WTC11 (cell line): ENCODE measurements around the gene SEMA3F.

Experiments
- ATF6 ChIP-seq: sonication (generic); formaldehyde crosslinking; IDR thresholded peaks from 2 replicates; pipeline ENCODE4 v1.8.1; 2023; ENCODE audit warnings: mild to moderate bottlenecking, missing genetic modification reagents
- CTCF ChIP-seq: fragments of 200-600 bp; IDR thresholded peaks from 2 replicates; pipeline ENCODE4 v1.8.0; 2022; ENCODE audit warnings: antibody characterized with exemption
- HMGXB4 ChIP-seq: sonication (generic); formaldehyde crosslinking; IDR thresholded peaks from 2 replicates; pipeline ENCODE4 v1.8.1; 2023; ENCODE audit warnings: mild to moderate bottlenecking, moderate library complexity, missing genetic modification reagents
- KAT7 ChIP-seq: sonication (generic); formaldehyde crosslinking; IDR thresholded peaks from 2 replicates; pipeline ENCODE4 v1.8.1; 2023; ENCODE audit warnings: missing genetic modification reagents, mild to moderate bottlenecking, borderline replicate concordance
- NR2C2 ChIP-seq: sonication (generic); formaldehyde crosslinking; IDR thresholded peaks from 2 replicates; pipeline ENCODE4 v1.8.0; 2022; ENCODE audit warnings: mild to moderate bottlenecking, missing genetic modification reagents
- SMAD4 ChIP-seq: sonication (generic); formaldehyde crosslinking; IDR thresholded peaks from 2 replicates; pipeline ENCODE4 v1.8.0; 2022; ENCODE audit warnings: mild to moderate bottlenecking, missing genetic modification reagents
- ZBTB21 ChIP-seq: sonication (generic); formaldehyde crosslinking; IDR thresholded peaks from 2 replicates; pipeline ENCODE4 v1.8.1; 2023; ENCODE audit warnings: mild to moderate bottlenecking, missing genetic modification reagents, borderline replicate concordance
- ZNF121 ChIP-seq: sonication (generic); formaldehyde crosslinking; IDR thresholded peaks from 2 replicates; pipeline ENCODE4 v1.8.0; 2023; ENCODE audit warnings: missing genetic modification reagents
- ZNF263 ChIP-seq: sonication (generic); formaldehyde crosslinking; IDR thresholded peaks from 2 replicates; pipeline ENCODE4 v1.8.1; 2022; ENCODE audit warnings: low read depth, mild to moderate bottlenecking, moderate library complexity, missing genetic modification reagents
- TF ChIP-seq, protein P1 (sequence below): sonication (generic); formaldehyde crosslinking; IDR thresholded peaks from 2 replicates; pipeline ENCODE4 v1.8.1; 2023; ENCODE audit warnings: mild to moderate bottlenecking, missing genetic modification reagents, moderate library complexity
- TF ChIP-seq, protein P2 (sequence below): sonication (generic); formaldehyde crosslinking; conservative IDR thresholded peaks from 2 replicates; pipeline ENCODE4 v1.8.1; 2022; ENCODE audit warnings: mild to moderate bottlenecking, missing genetic modification reagents
- TF ChIP-seq, protein P3 (sequence below): sonication (generic); formaldehyde crosslinking; IDR thresholded peaks from 2 replicates; pipeline ENCODE4 v1.8.0; 2022; ENCODE audit warnings: mild to moderate bottlenecking, missing genetic modification reagents

DNA sequence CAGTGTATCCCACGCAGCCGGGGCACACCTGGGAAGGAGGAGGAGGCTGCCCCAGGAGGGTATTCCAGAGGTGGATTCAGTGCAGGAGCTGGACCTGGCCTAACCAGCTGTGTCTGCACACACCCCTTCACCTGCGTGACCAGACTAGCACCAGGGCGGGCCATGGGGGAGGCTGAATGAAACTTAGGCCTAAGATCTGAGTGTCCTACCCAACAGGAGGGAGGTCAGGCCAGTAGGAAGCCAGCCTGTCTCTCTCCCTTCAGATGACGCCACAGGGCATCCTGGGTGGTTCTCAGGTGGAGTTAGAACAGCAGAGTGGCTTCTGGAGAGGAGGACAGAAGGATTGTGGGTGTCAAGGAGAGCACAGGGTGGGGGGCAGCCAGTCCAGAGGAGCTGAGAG, 3.4 kb upstream of the SEMA3F start:
- no peak for TF ChIP-seq ZNF263 (CRISPR knock-in tag)
- TF ChIP-seq CTCF: no peak
- no peak for TF ChIP-seq KAT7 (CRISPR knock-in tag)
- TF ChIP-seq ATF6 (CRISPR knock-in tag): no peak
- no peak for TF ChIP-seq ZNF121
- TF ChIP-seq ZBTB21 (CRISPR knock-in tag): no peak
- TF ChIP-seq HMGXB4 (CRISPR knock-in tag): no peak
- TF ChIP-seq NR2C2 (CRISPR knock-in tag): no peak
- TF ChIP-seq SMAD4 (CRISPR knock-in tag): no peak
- TF ChIP-seq, protein P1, sequence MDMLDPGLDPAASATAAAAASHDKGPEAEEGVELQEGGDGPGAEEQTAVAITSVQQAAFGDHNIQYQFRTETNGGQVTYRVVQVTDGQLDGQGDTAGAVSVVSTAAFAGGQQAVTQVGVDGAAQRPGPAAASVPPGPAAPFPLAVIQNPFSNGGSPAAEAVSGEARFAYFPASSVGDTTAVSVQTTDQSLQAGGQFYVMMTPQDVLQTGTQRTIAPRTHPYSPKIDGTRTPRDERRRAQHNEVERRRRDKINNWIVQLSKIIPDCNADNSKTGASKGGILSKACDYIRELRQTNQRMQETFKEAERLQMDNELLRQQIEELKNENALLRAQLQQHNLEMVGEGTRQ (CRISPR knock-in tag): no peak
- TF ChIP-seq, protein P2, sequence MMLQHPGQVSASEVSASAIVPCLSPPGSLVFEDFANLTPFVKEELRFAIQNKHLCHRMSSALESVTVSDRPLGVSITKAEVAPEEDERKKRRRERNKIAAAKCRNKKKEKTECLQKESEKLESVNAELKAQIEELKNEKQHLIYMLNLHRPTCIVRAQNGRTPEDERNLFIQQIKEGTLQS (CRISPR knock-in tag): no peak
- TF ChIP-seq, protein P3, sequence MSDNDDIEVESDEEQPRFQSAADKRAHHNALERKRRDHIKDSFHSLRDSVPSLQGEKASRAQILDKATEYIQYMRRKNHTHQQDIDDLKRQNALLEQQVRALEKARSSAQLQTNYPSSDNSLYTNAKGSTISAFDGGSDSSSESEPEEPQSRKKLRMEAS: no peak
